ENCODE results near the gene CPSF4L. TPM values are rescaled to one million over a fixed set of nuclear protein-coding genes. Genes with fewer than 3 reads are reported as not detected.
"Not testable (repeated sequence)": the region's sequence is repeated elsewhere in the genome, so short reads cannot be mapped to it uniquely, and the experiment has no call there.

CPSF4L gene
- not detected in 2 replicates for total RNA-seq

- no peak within 1 kb of the TSS for H3K4me3 Mint-ChIP-seq
- DNase-seq (ENCODE audit: low spot score), result no peak
- no peak within 1 kb of the TSS for H3K27ac Mint-ChIP-seq
- no peaks in the 10 kb centered on the region for H3K27me3 Mint-ChIP-seq (ENCODE audit: insufficient read depth)
- no peaks in the 10 kb centered on the region for H3K9me3 Mint-ChIP-seq
- intact Hi-C loops (cut with micrococcal nuclease), result no loop called here
- H3K36me3 Mint-ChIP-seq (ENCODE audit: low read depth), result no peaks in the 10 kb centered on the region
- H3K4me1 Mint-ChIP-seq (ENCODE audit: low read depth), result no peaks in the 10 kb centered on the region
These were observed at the start of gene CPSF4L for GRCh38 chr17:73261617-73261951. CPSF4L (minus strand) TSS chr17:73261880; CDS start chr17:73261818, 62 bp downstream.

GRCh38 chr17:73311428-73311780 is 49.7 kb upstream of the CPSF4L start:
- intact Hi-C loops (cut with micrococcal nuclease), result loop anchor here (1.0 to 5.0 kb wide), 5 partner anchors 56 to 719 kb away; no protein-coding TSS in a partner anchor

GRCh38 chr17:73309727-73310596 is 48.3 kb upstream of the CPSF4L start:
- Mint-ChIP-seq H3K27ac (no peak overlapping the region), H3K9me3 (no peaks in the 10 kb centered on the region), H3K27me3 (ENCODE audit: insufficient read depth) (peaks cover 15% of the 10 kb centered on the region), H3K4me3 (peak overlapping the region; percentile 82), H3K36me3 (ENCODE audit: low read depth) (no peaks in the 10 kb centered on the region), H3K4me1 (ENCODE audit: low read depth) (peaks cover 7% of the 10 kb centered on the region)
- intact Hi-C loops (cut with micrococcal nuclease), result loop anchor here (2.0 to 5.0 kb wide), 2 partner anchors 583 to 603 kb away; no protein-coding TSS in a partner anchor
- DNase-seq (ENCODE audit: low spot score), result no peak

More at GRCh38 chr17:73311428-73311780, 49.7 kb upstream of the CPSF4L start:
- Mint-ChIP-seq H3K4me1 (ENCODE audit: low read depth) (peaks cover 7% of the 10 kb centered on the region), H3K27me3 (ENCODE audit: insufficient read depth) (peaks cover 18% of the 10 kb centered on the region), H3K9me3 (no peaks in the 10 kb centered on the region), H3K27ac (no peak overlapping the region), H3K36me3 (ENCODE audit: low read depth) (no peaks in the 10 kb centered on the region), H3K4me3 (peak overlapping the region; percentile 85)
- no peak for DNase-seq (ENCODE audit: low spot score)

GRCh38 chr17:73308959-73309358 is 47.3 kb upstream of the CPSF4L start:
- H3K27me3 Mint-ChIP-seq (ENCODE audit: insufficient read depth), result peaks cover 11% of the 10 kb centered on the region
- H3K4me1 Mint-ChIP-seq (ENCODE audit: low read depth); intact Hi-C loops (cut with micrococcal nuclease); H3K4me3 Mint-ChIP-seq; H3K27ac Mint-ChIP-seq; H3K9me3 Mint-ChIP-seq; DNase-seq (ENCODE audit: low spot score); H3K36me3 Mint-ChIP-seq (ENCODE audit: low read depth): not testable (repeated sequence)

- no peak for DNase-seq (ENCODE audit: low spot score)
- Mint-ChIP-seq H3K4me3 (no peak overlapping the region), H3K9me3 (no peaks in the 10 kb centered on the region), H3K36me3 (ENCODE audit: low read depth) (no peaks in the 10 kb centered on the region), H3K27me3 (ENCODE audit: insufficient read depth) (peaks cover 8% of the 10 kb centered on the region), H3K4me1 (ENCODE audit: low read depth) (peaks cover 7% of the 10 kb centered on the region), H3K27ac (no peak overlapping the region)
- intact Hi-C loops (cut with micrococcal nuclease), result no loop called here
These were observed 46.5 kb upstream of the CPSF4L start for GRCh38 chr17:73308017-73308823.

GRCh38 chr17:73307130-73307529 is 45.5 kb upstream of the CPSF4L start:
- intact Hi-C loops (cut with micrococcal nuclease), result no loop called here
- H3K27me3 Mint-ChIP-seq (ENCODE audit: insufficient read depth), result peaks cover 6% of the 10 kb centered on the region
- H3K9me3 Mint-ChIP-seq, result no peaks in the 10 kb centered on the region
- no peak overlapping the region for H3K4me3 Mint-ChIP-seq
- DNase-seq (ENCODE audit: low spot score), result no peak
- peaks cover 7% of the 10 kb centered on the region for H3K4me1 Mint-ChIP-seq (ENCODE audit: low read depth)
- H3K36me3 Mint-ChIP-seq (ENCODE audit: low read depth), result no peaks in the 10 kb centered on the region
- H3K27ac Mint-ChIP-seq, result no peak overlapping the region

- H3K9me3 Mint-ChIP-seq, result no peaks in the 10 kb centered on the region
- H3K27me3 Mint-ChIP-seq (ENCODE audit: insufficient read depth), result peaks cover 5% of the 10 kb centered on the region
- H3K27ac Mint-ChIP-seq, result no peak overlapping the region
- peaks cover 7% of the 10 kb centered on the region for H3K4me1 Mint-ChIP-seq (ENCODE audit: low read depth)
- DNase-seq (ENCODE audit: low spot score), result no peak
- no peak overlapping the region for H3K4me3 Mint-ChIP-seq
- H3K36me3 Mint-ChIP-seq (ENCODE audit: low read depth), result no peaks in the 10 kb centered on the region
- intact Hi-C loops (cut with micrococcal nuclease), result no loop called here
These were observed 44.5 kb upstream of the CPSF4L start for GRCh38 chr17:73305845-73306836.

GRCh38 chr17:73304971-73305812 is 43.5 kb upstream of the CPSF4L start:
- H3K27ac Mint-ChIP-seq, result no peak overlapping the region
- no peaks in the 10 kb centered on the region for H3K9me3 Mint-ChIP-seq
- no peaks in the 10 kb centered on the region for H3K36me3 Mint-ChIP-seq (ENCODE audit: low read depth)
- H3K27me3 Mint-ChIP-seq (ENCODE audit: insufficient read depth), result peaks cover 3% of the 10 kb centered on the region
- DNase-seq (ENCODE audit: low spot score), result no peak
- intact Hi-C loops (cut with micrococcal nuclease), result no loop called here
- H3K4me3 Mint-ChIP-seq, result no peak overlapping the region
- peaks cover 3% of the 10 kb centered on the region for H3K4me1 Mint-ChIP-seq (ENCODE audit: low read depth)

- H3K27me3 Mint-ChIP-seq (ENCODE audit: insufficient read depth), result peaks cover 2% of the 10 kb centered on the region
- H3K4me3 Mint-ChIP-seq, result no peak overlapping the region
- no peaks in the 10 kb centered on the region for H3K4me1 Mint-ChIP-seq (ENCODE audit: low read depth)
- no peaks in the 10 kb centered on the region for H3K36me3 Mint-ChIP-seq (ENCODE audit: low read depth)
- no peak for DNase-seq (ENCODE audit: low spot score)
- H3K27ac Mint-ChIP-seq, result no peak overlapping the region
- intact Hi-C loops (cut with micrococcal nuclease), result no loop called here
- no peaks in the 10 kb centered on the region for H3K9me3 Mint-ChIP-seq
These were observed 42.8 kb upstream of the CPSF4L start for GRCh38 chr17:73304438-73304837.

GRCh38 chr17:73302189-73302588 is 40.5 kb upstream of the CPSF4L start:
- no peak for DNase-seq (ENCODE audit: low spot score)
- H3K27me3 Mint-ChIP-seq (ENCODE audit: insufficient read depth), result peaks cover 2% of the 10 kb centered on the region
- H3K4me3 Mint-ChIP-seq, result no peak overlapping the region
- no peaks in the 10 kb centered on the region for H3K9me3 Mint-ChIP-seq
- H3K36me3 Mint-ChIP-seq (ENCODE audit: low read depth), result no peaks in the 10 kb centered on the region
- no peaks in the 10 kb centered on the region for H3K4me1 Mint-ChIP-seq (ENCODE audit: low read depth)
- intact Hi-C loops (cut with micrococcal nuclease), result no loop called here
- no peak overlapping the region for H3K27ac Mint-ChIP-seq

GRCh38 chr17:73301369-73301768 is 39.7 kb upstream of the CPSF4L start:
- H3K4me3 Mint-ChIP-seq, result no peak overlapping the region
- H3K9me3 Mint-ChIP-seq, result no peaks in the 10 kb centered on the region
- no peaks in the 10 kb centered on the region for H3K4me1 Mint-ChIP-seq (ENCODE audit: low read depth)
- no peak overlapping the region for H3K27ac Mint-ChIP-seq
- intact Hi-C loops (cut with micrococcal nuclease), result no loop called here
- no peak for DNase-seq (ENCODE audit: low spot score)
- H3K27me3 Mint-ChIP-seq (ENCODE audit: insufficient read depth), result peaks cover 2% of the 10 kb centered on the region
- H3K36me3 Mint-ChIP-seq (ENCODE audit: low read depth), result no peaks in the 10 kb centered on the region

GRCh38 chr17:73300392-73300791 is 38.7 kb upstream of the CPSF4L start:
- Mint-ChIP-seq H3K27ac (no peak overlapping the region), H3K9me3 (no peaks in the 10 kb centered on the region), H3K27me3 (ENCODE audit: insufficient read depth) (peaks cover 2% of the 10 kb centered on the region), H3K36me3 (ENCODE audit: low read depth) (no peaks in the 10 kb centered on the region), H3K4me1 (ENCODE audit: low read depth) (no peaks in the 10 kb centered on the region), H3K4me3 (no peak overlapping the region)
- intact Hi-C loops (cut with micrococcal nuclease), result no loop called here
- DNase-seq (ENCODE audit: low spot score), result no peak

All from activated T-helper 1 cell treated with anti-CD3 and anti-CD28 coated beads, Interleukin-12 subunit alpha, Interleukin-12 subunit beta, Interleukin-2, Interleukin-4 antibody, amounts not matched to agents 30 ng/mL and 10 ng/mL and 1 ng/mL, durations not matched to agents 14 hours and 24 hours and 36 hours (primary cell).